ENCODE measurements around the gene ZNF550. TPM values are rescaled to one million over a fixed set of nuclear protein-coding genes. Genes with fewer than 3 reads are reported as not detected.

ZNF550 gene
- total and polyA plus RNA-seq, 2 of the 13 experiments (the other 11 are each of a cell fraction or from before 2014, with no cell fraction given): 8.6 to 9.1 TPM

GRCh38 chr19:57487477-57488298 lies 72.0 kb downstream of the ZNF550 start, which contains the start of gene ZNF419 (continued):
- TF ChIP-seq ZFP91 (CRISPR knock-in tag; IDR thresholded peaks at IDR 0.05; ENCODE audit: borderline replicate concordance): peak; percentile 68; the same call in 1 of the 2 replicates
- 0 out of 2 replicates have a peak, but pooled peaks have one; percentile 29 for TF ChIP-seq ZNF264 (CRISPR knock-in tag; IDR thresholded peaks at IDR 0.05)
- TF ChIP-seq ZGPAT (CRISPR knock-in tag; IDR thresholded peaks at IDR 0.05): peak; percentile 57; the same call in 1 of the 2 replicates

Other genes starting within 250 kb of the ZNF550 start
- gene ZNF543, start 239.4 kb downstream of the ZNF550 start, total RNA-seq (2016; rRNA removed; fragmentation: Illumina TruSeq; extraction: Trizol): 8.9 and 10.4 TPM in 2 replicates
- 2.1 and 2.5 TPM in 2 replicates for gene ZNF543, start 239.4 kb downstream of the ZNF550 start, polyA plus RNA-seq (2011; rRNA removed)
- 8.0 and 9.5 TPM in 2 replicates for gene ZNF304, start 208.6 kb downstream of the ZNF550 start, total RNA-seq (2016; rRNA removed; fragmentation: Illumina TruSeq; extraction: Trizol)
- gene ZNF304, start 208.6 kb downstream of the ZNF550 start, polyA plus RNA-seq (2011; rRNA removed): 3.4 and 3.6 TPM in 2 replicates
- 13.3 and 20.5 TPM in 2 replicates for gene TRAPPC2B, start 196.3 kb downstream of the ZNF550 start, total RNA-seq (2016; rRNA removed; fragmentation: Illumina TruSeq; extraction: Trizol)
- 16.8 and 17.7 TPM in 2 replicates for gene TRAPPC2B, start 196.3 kb downstream of the ZNF550 start, polyA plus RNA-seq (2011; rRNA removed)
- 2.1 and 2.6 TPM in 2 replicates for gene ZNF547, start 196.3 kb downstream of the ZNF550 start, total RNA-seq (2016; rRNA removed; fragmentation: Illumina TruSeq; extraction: Trizol)
- 2.0 and 2.2 TPM in 2 replicates for gene ZNF547, start 196.3 kb downstream of the ZNF550 start, polyA plus RNA-seq (2011; rRNA removed)
- gene ZNF548, start 170.0 kb downstream of the ZNF550 start, total RNA-seq (2016; rRNA removed; fragmentation: Illumina TruSeq; extraction: Trizol): 24.9 and 29.4 TPM in 2 replicates
- 19.5 and 19.6 TPM in 2 replicates for gene ZNF548, start 170.0 kb downstream of the ZNF550 start, polyA plus RNA-seq (2011; rRNA removed)
- gene ZNF17, start 148.7 kb downstream of the ZNF550 start, total RNA-seq (2016; rRNA removed; fragmentation: Illumina TruSeq; extraction: Trizol): 10.1 and 14.0 TPM in 2 replicates
- 3.0 and 3.7 TPM in 2 replicates for gene ZNF17, start 148.7 kb downstream of the ZNF550 start, polyA plus RNA-seq (2011; rRNA removed)
- gene ZNF749, start 124.5 kb downstream of the ZNF550 start, total RNA-seq (2016; rRNA removed; fragmentation: Illumina TruSeq; extraction: Trizol): 19.1 and 21.0 TPM in 2 replicates
- 18.9 and 22.7 TPM in 2 replicates for gene ZNF749, start 124.5 kb downstream of the ZNF550 start, polyA plus RNA-seq (2011; rRNA removed)
- 0.62 and 0.80 TPM in 2 replicates for gene VN1R1, start 102.7 kb downstream of the ZNF550 start, total RNA-seq (2016; rRNA removed; fragmentation: Illumina TruSeq; extraction: Trizol)
- 0.87 and 1.0 TPM in 2 replicates for gene VN1R1, start 102.7 kb downstream of the ZNF550 start, polyA plus RNA-seq (2011; rRNA removed)
- gene ZNF772, start 82.3 kb downstream of the ZNF550 start, total RNA-seq (2016; rRNA removed; fragmentation: Illumina TruSeq; extraction: Trizol): 17.2 and 23.6 TPM in 2 replicates
- 3.1 and 4.0 TPM in 2 replicates for gene ZNF772, start 82.3 kb downstream of the ZNF550 start, polyA plus RNA-seq (2011; rRNA removed)
- gene ZNF419, start 72.1 kb downstream of the ZNF550 start, total RNA-seq (2016; rRNA removed; fragmentation: Illumina TruSeq; extraction: Trizol): 8.8 and 9.0 TPM in 2 replicates
- gene ZNF419, start 72.1 kb downstream of the ZNF550 start, polyA plus RNA-seq (2011; rRNA removed): 8.5 and 11.1 TPM in 2 replicates
- 6.7 and 6.9 TPM in 2 replicates for gene ZNF773, start 59.9 kb downstream of the ZNF550 start, total RNA-seq (2016; rRNA removed; fragmentation: Illumina TruSeq; extraction: Trizol)
- 5.7 and 7.3 TPM in 2 replicates for gene ZNF773, start 59.9 kb downstream of the ZNF550 start, polyA plus RNA-seq (2011; rRNA removed)
- 6.4 and 8.8 TPM in 2 replicates for gene ZNF549, start 32.5 kb downstream of the ZNF550 start, total RNA-seq (2016; rRNA removed; fragmentation: Illumina TruSeq; extraction: Trizol)
- gene ZNF549, start 32.5 kb downstream of the ZNF550 start, polyA plus RNA-seq (2011; rRNA removed): 2.8 and 2.9 TPM in 2 replicates
- 5.3 and 6.6 TPM in 2 replicates for gene ZNF416, start 19.0 kb upstream of the ZNF550 start, total RNA-seq (2016; rRNA removed; fragmentation: Illumina TruSeq; extraction: Trizol)
- gene ZNF416, start 19.0 kb upstream of the ZNF550 start, polyA plus RNA-seq (2011; rRNA removed): 1.5 and 2.1 TPM in 2 replicates
- 7.2 and 9.8 TPM in 2 replicates for gene ZIK1, start 24.3 kb upstream of the ZNF550 start, total RNA-seq (2016; rRNA removed; fragmentation: Illumina TruSeq; extraction: Trizol)
- 1.9 and 2.1 TPM in 2 replicates for gene ZIK1, start 24.3 kb upstream of the ZNF550 start, polyA plus RNA-seq (2011; rRNA removed)
- 7.5 and 7.8 TPM in 2 replicates for gene ZNF530, start 40.0 kb upstream of the ZNF550 start, total RNA-seq (2016; rRNA removed; fragmentation: Illumina TruSeq; extraction: Trizol)
- 1.1 and 1.6 TPM in 2 replicates for gene ZNF530, start 40.0 kb upstream of the ZNF550 start, polyA plus RNA-seq (2011; rRNA removed)
- 17.1 and 19.4 TPM in 2 replicates for gene ZNF134, start 54.4 kb upstream of the ZNF550 start, total RNA-seq (2016; rRNA removed; fragmentation: Illumina TruSeq; extraction: Trizol)
- 6.8 and 7.1 TPM in 2 replicates for gene ZNF134, start 54.4 kb upstream of the ZNF550 start, polyA plus RNA-seq (2011; rRNA removed)
- gene ZNF211, start 73.3 kb upstream of the ZNF550 start, total RNA-seq (2016; rRNA removed; fragmentation: Illumina TruSeq; extraction: Trizol): 11.2 and 12.2 TPM in 2 replicates
- gene ZNF211, start 73.3 kb upstream of the ZNF550 start, polyA plus RNA-seq (2011; rRNA removed): 9.9 and 12.7 TPM in 2 replicates
- gene ZSCAN4, start 109.1 kb upstream of the ZNF550 start, total RNA-seq (2016; rRNA removed; fragmentation: Illumina TruSeq; extraction: Trizol): 0.56 and 0.60 TPM in 2 replicates
- gene ZSCAN4, start 109.1 kb upstream of the ZNF550 start, polyA plus RNA-seq (2011; rRNA removed): 0.68 and 0.73 TPM in 2 replicates
- 14.2 and 23.1 TPM in 2 replicates for gene ZNF551, start 122.1 kb upstream of the ZNF550 start, total RNA-seq (2016; rRNA removed; fragmentation: Illumina TruSeq; extraction: Trizol)
- 3.3 and 4.8 TPM in 2 replicates for gene ZNF551, start 122.1 kb upstream of the ZNF550 start, polyA plus RNA-seq (2011; rRNA removed)
- not detected in 2 replicates for gene ZNF154, start 149.3 kb upstream of the ZNF550 start, total RNA-seq (2016; rRNA removed; fragmentation: Illumina TruSeq; extraction: Trizol)
- not detected in 2 replicates for gene ZNF154, start 149.3 kb upstream of the ZNF550 start, polyA plus RNA-seq (2011; rRNA removed)
- gene ZNF671, start 167.8 kb upstream of the ZNF550 start, total RNA-seq (2016; rRNA removed; fragmentation: Illumina TruSeq; extraction: Trizol): not detected in 2 replicates
- gene ZNF671, start 167.8 kb upstream of the ZNF550 start, polyA plus RNA-seq (2011; rRNA removed): not detected in 2 replicates
- 15.6 and 16.9 TPM in 2 replicates for gene ZNF776, start 187.0 kb upstream of the ZNF550 start, total RNA-seq (2016; rRNA removed; fragmentation: Illumina TruSeq; extraction: Trizol)
- 7.6 and 8.2 TPM in 2 replicates for gene ZNF776, start 187.0 kb upstream of the ZNF550 start, polyA plus RNA-seq (2011; rRNA removed)
- gene ZNF586, start 209.8 kb upstream of the ZNF550 start, total RNA-seq (2016; rRNA removed; fragmentation: Illumina TruSeq; extraction: Trizol): 2.1 and 3.4 TPM in 2 replicates
- 0.50 and 0.89 TPM in 2 replicates for gene ZNF586, start 209.8 kb upstream of the ZNF550 start, polyA plus RNA-seq (2011; rRNA removed)

Measured in HepG2 (cell line).